ENCODE results near the gene FHL3.

Gene FHL3

GRCh38 chr1:37997256-37998088 lies 7.8 kb downstream of the FHL3 start:
- peaks cover 7% of the 10 kb centered on the region for H3K79me2 ChIP-seq (ENCODE audit: control insufficient read depth, insufficient read depth, low read length)
- peak overlapping the region; percentile 90 for H3K56ac ChIP-seq (ENCODE audit: low read length)
- H3K18ac ChIP-seq (ENCODE audit: low read length): peak overlapping the region; percentile 11
- H2AK5ac ChIP-seq (ENCODE audit: low read length): no peak overlapping the region
- H2BK120ac ChIP-seq (ENCODE audit: low read depth, low read length): no peak overlapping the region
- H3K79me1 ChIP-seq (ENCODE audit: low read length): peaks cover 7% of the 10 kb centered on the region
- no peaks in the 10 kb centered on the region for H3K27me3 ChIP-seq (ENCODE audit: insufficient read depth, low read length, poor library complexity)
- WGBS (ENCODE audit: extremely low coverage, insufficient coverage, low lambda C conversion rate): no CpG with 5 or more reads among the region's 25 CpGs
- H3K4ac ChIP-seq (ENCODE audit: low read depth, low read length): no peak overlapping the region
- H3K4me2 ChIP-seq (ENCODE audit: low read length): no peak overlapping the region
- no peak overlapping the region for H3K4me3 ChIP-seq (ENCODE audit: low read length)
- no peak overlapping the region for H3K9ac ChIP-seq (ENCODE audit: low read length)
- no peak overlapping the region for H4K8ac ChIP-seq (ENCODE audit: low read depth, low read length)
- H2BK15ac ChIP-seq (replicated peaks; ENCODE audit: low read depth): no peak overlapping the region
- no peak overlapping the region for H3K23ac ChIP-seq (ENCODE audit: low read length)
- peaks cover 11% of the 10 kb centered on the region for H3K36me3 ChIP-seq (ENCODE audit: control insufficient read depth, insufficient read depth, low read length)
- no peak overlapping the region for H3K27ac ChIP-seq (ENCODE audit: low read depth, low read length)
- H2BK5ac ChIP-seq (ENCODE audit: low read length): no peak overlapping the region
- peaks cover 33% of the 10 kb centered on the region for H3K4me1 ChIP-seq (ENCODE audit: control insufficient read depth, low read depth, low read length)
- H4K5ac ChIP-seq (ENCODE audit: low read length): no peak overlapping the region
- no peak for DNase-seq

- H3K18ac ChIP-seq (ENCODE audit: low read length): peak overlapping the region; percentile 62
- peaks cover 7% of the 10 kb centered on the region for H3K79me1 ChIP-seq (ENCODE audit: low read length)
- WGBS (ENCODE audit: extremely low coverage, insufficient coverage, low lambda C conversion rate): no CpG with 5 or more reads among the region's 46 CpGs
Measured at GRCh38 chr1:37995751-37996345, 9.5 kb downstream of the FHL3 start.

DNA sequence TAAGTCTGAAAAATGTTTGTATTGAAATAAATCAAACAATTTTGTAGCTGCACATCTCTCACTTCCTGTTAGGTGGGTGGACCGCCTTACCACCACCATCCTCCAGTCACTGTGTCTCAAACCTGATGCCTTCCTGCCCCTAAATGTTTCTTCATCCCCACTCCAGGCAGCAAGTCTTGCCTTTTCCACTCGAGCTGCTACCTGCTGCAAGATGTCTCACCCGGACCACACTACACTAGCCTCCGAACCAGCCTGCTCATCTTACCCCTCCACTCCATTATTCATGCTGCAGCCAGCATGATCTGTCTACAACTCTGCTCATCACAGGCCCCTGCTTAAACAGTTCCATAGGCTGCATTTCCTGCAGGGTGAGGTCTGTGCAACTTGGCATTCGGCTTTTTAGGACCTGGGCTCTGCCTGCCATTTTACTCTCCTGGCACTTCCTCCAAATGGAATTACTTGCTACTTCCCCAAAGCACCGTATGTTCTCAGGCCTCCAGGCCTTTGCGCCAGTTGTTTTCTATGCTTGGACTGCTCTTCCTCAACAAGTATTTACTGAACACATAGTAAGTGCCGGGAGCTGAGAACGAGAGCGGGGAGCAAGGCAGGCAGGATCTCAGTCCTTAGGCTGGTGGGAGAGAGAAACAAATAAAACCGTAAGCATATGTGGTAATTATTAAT lies 10.3 kb downstream of the FHL3 start:
- DNase-seq: peak; percentile 24
- H3K4me1 ChIP-seq (ENCODE audit: control insufficient read depth, low read depth, low read length): peaks cover 20% of the 10 kb centered on the region

More at GRCh38 chr1:37995751-37996345, 9.5 kb downstream of the FHL3 start:
- DNase-seq: peak; percentile 94
- H3K4me2 ChIP-seq (ENCODE audit: low read length): peak overlapping the region; percentile 17
- peak overlapping the region; percentile 56 for H2BK5ac ChIP-seq (ENCODE audit: low read length)
- H3K27me3 ChIP-seq (ENCODE audit: insufficient read depth, low read length, poor library complexity): no peaks in the 10 kb centered on the region
- H2BK120ac ChIP-seq (ENCODE audit: low read depth, low read length): no peak overlapping the region
- no peak overlapping the region for H4K5ac ChIP-seq (ENCODE audit: low read length)
- peaks cover 27% of the 10 kb centered on the region for H3K4me1 ChIP-seq (ENCODE audit: control insufficient read depth, low read depth, low read length)
- peak overlapping the region; percentile 90 for H3K56ac ChIP-seq (ENCODE audit: low read length)
- peak overlapping the region; percentile 66 for H3K27ac ChIP-seq (ENCODE audit: low read depth, low read length)
- H3K23ac ChIP-seq (ENCODE audit: low read length): no peak overlapping the region
- H4K8ac ChIP-seq (ENCODE audit: low read depth, low read length): no peak overlapping the region
- peaks cover 7% of the 10 kb centered on the region for H3K79me2 ChIP-seq (ENCODE audit: control insufficient read depth, insufficient read depth, low read length)
- no peak overlapping the region for H2BK15ac ChIP-seq (replicated peaks; ENCODE audit: low read depth)
- H2AK5ac ChIP-seq (ENCODE audit: low read length): no peak overlapping the region
- peak overlapping the region; percentile 87 for H3K9ac ChIP-seq (ENCODE audit: low read length)
- no peak overlapping the region for H3K4me3 ChIP-seq (ENCODE audit: low read length)
- H3K4ac ChIP-seq (ENCODE audit: low read depth, low read length): peak overlapping the region; percentile 85
- H3K36me3 ChIP-seq (ENCODE audit: control insufficient read depth, insufficient read depth, low read length): peaks cover 11% of the 10 kb centered on the region

DNA sequence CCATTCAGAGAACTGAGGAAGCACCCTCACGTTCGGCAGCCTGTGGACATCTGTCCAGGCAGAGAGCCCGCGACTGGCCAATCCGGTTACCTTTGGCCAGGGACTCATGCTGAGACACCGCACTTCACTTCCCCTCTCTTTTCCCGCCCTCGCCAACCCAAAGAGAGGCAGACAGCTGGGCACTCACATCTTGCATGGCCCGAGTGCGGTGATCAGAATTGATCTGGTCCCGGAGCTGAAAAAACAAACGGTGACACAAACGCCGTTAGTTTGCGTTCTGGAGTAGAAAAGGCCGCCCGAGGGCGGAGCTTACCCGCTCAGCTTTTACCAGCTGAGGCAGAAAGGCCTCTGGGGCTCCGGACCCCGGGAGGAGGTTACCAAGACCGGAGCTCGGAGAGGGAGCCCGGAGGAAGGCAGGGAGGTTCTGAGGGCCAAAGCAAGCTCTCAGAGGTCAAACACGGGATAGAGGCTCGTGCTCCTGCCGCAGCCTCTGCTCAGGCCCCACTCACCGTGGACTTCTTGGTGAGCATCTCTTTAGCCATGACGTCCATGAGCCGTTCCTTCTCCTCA lies 15.9 kb downstream of the FHL3 start:
- no CpG with 5 or more reads among the region's 30 CpGs for WGBS (ENCODE audit: extremely low coverage, insufficient coverage, low lambda C conversion rate)
- peak overlapping the region; percentile 77 for H3K4ac ChIP-seq (ENCODE audit: low read depth, low read length)
- peaks cover 8% of the 10 kb centered on the region for H3K79me1 ChIP-seq (ENCODE audit: low read length)
- H3K56ac ChIP-seq (ENCODE audit: low read length): peak overlapping the region; percentile 94
- no peak overlapping the region for H2BK15ac ChIP-seq (replicated peaks; ENCODE audit: low read depth)
- no peak overlapping the region for H2AK5ac ChIP-seq (ENCODE audit: low read length)
- peak overlapping the region; percentile 94 for H3K4me3 ChIP-seq (ENCODE audit: low read length)
- H3K4me1 ChIP-seq (ENCODE audit: control insufficient read depth, low read depth, low read length): no peaks in the 10 kb centered on the region
- H4K8ac ChIP-seq (ENCODE audit: low read depth, low read length): peak overlapping the region; percentile 69
- H3K27me3 ChIP-seq (ENCODE audit: insufficient read depth, low read length, poor library complexity): no peaks in the 10 kb centered on the region
- no peak overlapping the region for H2BK120ac ChIP-seq (ENCODE audit: low read depth, low read length)
- H4K5ac ChIP-seq (ENCODE audit: low read length): no peak overlapping the region
- peak overlapping the region; percentile 29 for H3K18ac ChIP-seq (ENCODE audit: low read length)
- H3K79me2 ChIP-seq (ENCODE audit: control insufficient read depth, insufficient read depth, low read length): peaks cover 13% of the 10 kb centered on the region
- peak overlapping the region; percentile 87 for H3K4me2 ChIP-seq (ENCODE audit: low read length)
- peak overlapping the region; percentile 96 for H3K9ac ChIP-seq (ENCODE audit: low read length)
- peaks cover 7% of the 10 kb centered on the region for H3K36me3 ChIP-seq (ENCODE audit: control insufficient read depth, insufficient read depth, low read length)
- H3K23ac ChIP-seq (ENCODE audit: low read length): peak overlapping the region; percentile 3
- peak; percentile 55 for DNase-seq
- H3K27ac ChIP-seq (ENCODE audit: low read depth, low read length): peak overlapping the region; percentile 49
- no peak overlapping the region for H2BK5ac ChIP-seq (ENCODE audit: low read length)

More for the DNA sequence above, 10.3 kb downstream of the FHL3 start:
- peak overlapping the region; percentile 75 for H3K23ac ChIP-seq (ENCODE audit: low read length)
- H4K8ac ChIP-seq (ENCODE audit: low read depth, low read length): no peak overlapping the region
- peaks cover 11% of the 10 kb centered on the region for H3K36me3 ChIP-seq (ENCODE audit: control insufficient read depth, insufficient read depth, low read length)
- no CpG with 5 or more reads among the region's 11 CpGs for WGBS (ENCODE audit: extremely low coverage, insufficient coverage, low lambda C conversion rate)
- H4K5ac ChIP-seq (ENCODE audit: low read length): no peak overlapping the region
- H3K4me3 ChIP-seq (ENCODE audit: low read length): no peak overlapping the region
- no peak overlapping the region for H3K18ac ChIP-seq (ENCODE audit: low read length)
- no peaks in the 10 kb centered on the region for H3K27me3 ChIP-seq (ENCODE audit: insufficient read depth, low read length, poor library complexity)
- peak overlapping the region; percentile 17 for H2BK5ac ChIP-seq (ENCODE audit: low read length)
- no peak overlapping the region for H2BK120ac ChIP-seq (ENCODE audit: low read depth, low read length)
- H3K4ac ChIP-seq (ENCODE audit: low read depth, low read length): peak overlapping the region; percentile 29
- peak overlapping the region; percentile 90 for H3K56ac ChIP-seq (ENCODE audit: low read length)
- peaks cover 7% of the 10 kb centered on the region for H3K79me1 ChIP-seq (ENCODE audit: low read length)
- H2BK15ac ChIP-seq (replicated peaks; ENCODE audit: low read depth): no peak overlapping the region
- peak overlapping the region; percentile 57 for H2AK5ac ChIP-seq (ENCODE audit: low read length)
- H3K79me2 ChIP-seq (ENCODE audit: control insufficient read depth, insufficient read depth, low read length): peaks cover 7% of the 10 kb centered on the region
- H3K4me2 ChIP-seq (ENCODE audit: low read length): no peak overlapping the region
- peak overlapping the region; percentile 87 for H3K9ac ChIP-seq (ENCODE audit: low read length)
- no peak overlapping the region for H3K27ac ChIP-seq (ENCODE audit: low read depth, low read length)

- no peak for DNase-seq
- Histone ChIP-seq H3K27me3 (ENCODE audit: insufficient read depth, low read length, poor library complexity) (no peaks in the 10 kb centered on the region), H3K27ac (ENCODE audit: low read depth, low read length) (no peak overlapping the region), H3K9ac (ENCODE audit: low read length) (no peak overlapping the region), H2AK5ac (ENCODE audit: low read length) (no peak overlapping the region), H4K8ac (ENCODE audit: low read depth, low read length) (no peak overlapping the region), H3K4ac (ENCODE audit: low read depth, low read length) (no peak overlapping the region), H3K56ac (ENCODE audit: low read length) (no peak overlapping the region), H2BK120ac (ENCODE audit: low read depth, low read length) (no peak overlapping the region), H4K5ac (ENCODE audit: low read length) (no peak overlapping the region), H3K36me3 (ENCODE audit: control insufficient read depth, insufficient read depth, low read length) (peaks cover 13% of the 10 kb centered on the region), H2BK15ac (replicated peaks; ENCODE audit: low read depth) (no peak overlapping the region), H3K4me2 (ENCODE audit: low read length) (no peak overlapping the region), H3K4me1 (ENCODE audit: control insufficient read depth, low read depth, low read length) (no peaks in the 10 kb centered on the region), H3K79me1 (ENCODE audit: low read length) (peaks cover 8% of the 10 kb centered on the region), H3K18ac (ENCODE audit: low read length) (no peak overlapping the region), H2BK5ac (ENCODE audit: low read length) (no peak overlapping the region), H3K23ac (ENCODE audit: low read length) (no peak overlapping the region), H3K4me3 (ENCODE audit: low read length) (no peak overlapping the region), H3K79me2 (ENCODE audit: control insufficient read depth, insufficient read depth, low read length) (peaks cover 13% of the 10 kb centered on the region)
- WGBS (ENCODE audit: extremely low coverage, insufficient coverage, low lambda C conversion rate): no CpG with 5 or more reads among the region's 1 CpG
Measured at GRCh38 chr1:37987679-37988078, 17.6 kb downstream of the FHL3 start.
